Esophagus (tissue), 2 donors: ENCODE measurements around the gene RHOB. TPM values are rescaled to one million over a fixed set of nuclear protein-coding genes. Genes with fewer than 3 reads are reported as not detected.
"Not testable (repeated sequence)": the region's sequence is repeated elsewhere in the genome, so short reads cannot be mapped to it uniquely, and the experiment has no call there.

Experiments
- H3K27ac ChIP-seq, 2 donors: one replicate each; pipeline ENCODE4 v1.5.1; 2013; ENCODE audit warnings: low read depth in 2 of 2, mild to moderate bottlenecking in 2 of 2, inconsistent platforms in 1 of 2, low read length in 1 of 2, moderate library complexity in 1 of 2
- H3K27me3 ChIP-seq, 2 donors: one replicate each; pipeline ENCODE4 v1.6.1; 2013; ENCODE audit warnings: low read length in 2 of 2, control low read depth in 1 of 2, mild to moderate bottlenecking in 1 of 2; ENCODE audit not compliant: insufficient read depth in 2 of 2, control insufficient read depth in 1 of 2
- H3K36me3 ChIP-seq, 2 donors: one replicate each; pipeline ENCODE4 v1.6.1; 2013; ENCODE audit warnings: low read length in 1 of 2; ENCODE audit not compliant: control insufficient read depth in 2 of 2, insufficient read depth in 2 of 2
- H3K4me1 ChIP-seq, 2 donors: one replicate each; pipeline ENCODE4 v1.6.1; 2013; ENCODE audit warnings: low read length in 1 of 2; ENCODE audit not compliant: control insufficient read depth in 2 of 2, insufficient read depth in 2 of 2
- H3K4me3 ChIP-seq, 2 donors: one replicate each; pipeline ENCODE4 v1.5.1; 2013; ENCODE audit warnings: low read length in 2 of 2, mild to moderate bottlenecking in 2 of 2, low read depth in 1 of 2, moderate library complexity in 1 of 2
- H3K9me3 ChIP-seq, 2 donors: one replicate each; pipeline ENCODE4 v1.6.1; 2013; ENCODE audit warnings: mild to moderate bottlenecking in 2 of 2, low read depth in 1 of 2, low read length in 1 of 2, moderate library complexity in 1 of 2; ENCODE audit not compliant: control insufficient read depth in 2 of 2, insufficient read depth in 1 of 2
- WGBS, 2 donors: extraction: QIAGEN DNeasy Blood & Tissue Kit; methylation state at CpG; one replicate each; pipeline ENCODE4 v1.1.7; 2013; 5-methylcytosine and 5-hydroxymethylcytosine counted together
- polyA plus RNA-seq, 2 donors: library from polyadenylated mRNA; stranded (reverse); fragments of 200-250 nt; gene quantifications; one replicate each; pipeline ENCODE4 v1.2.3, GENCODE V29; 2013
- donor health status: healthy with polysubstance abuse.
- donor health status: Bipolar disorder and iron deficiency.

Gene RHOB
- polyA plus RNA-seq, 2 donors: 33.4 to 99.3 TPM

DNA sequence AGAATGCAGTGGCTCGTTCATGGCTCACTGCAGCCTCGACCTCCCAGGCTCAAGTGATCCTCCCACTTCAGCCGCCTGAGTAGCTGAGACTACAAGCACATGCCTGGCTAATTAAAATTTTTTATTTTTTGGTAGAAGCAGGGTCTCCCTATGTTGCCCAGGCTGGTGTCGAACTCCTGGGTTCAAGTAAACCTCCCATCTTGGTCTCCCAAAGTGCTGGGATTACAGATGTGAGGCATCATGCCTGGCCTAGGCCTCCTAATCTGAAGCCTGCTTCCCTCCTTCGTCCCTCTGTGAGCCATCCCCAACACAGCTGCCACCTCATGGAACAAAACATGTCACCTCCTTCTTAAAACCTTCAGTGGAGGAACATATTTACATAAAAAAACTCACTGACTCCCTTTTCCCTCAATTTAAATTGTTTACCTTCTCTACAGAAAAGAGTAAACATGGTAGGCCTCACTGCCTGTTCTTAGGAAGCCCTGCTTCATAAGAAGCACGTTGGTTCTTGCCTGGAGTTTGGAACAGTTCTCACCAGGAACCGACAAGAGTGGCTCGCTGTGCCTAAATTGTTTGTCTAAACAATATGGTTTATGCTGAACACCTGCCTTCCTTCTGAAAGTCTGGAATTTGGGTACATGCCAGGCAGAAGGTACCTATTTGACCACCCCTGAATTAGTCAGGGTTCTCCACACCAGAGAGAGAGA, 12.1 kb upstream of the RHOB start:
- Histone ChIP-seq H3K4me3 (no peak overlapping the region), H3K27ac (no peak overlapping the region), H3K36me3 (no peaks in the 10 kb centered on the region), H3K9me3 (no peaks in the 10 kb centered on the region), H3K4me1 (no peaks in the 10 kb centered on the region), H3K27me3 (no peaks in the 10 kb centered on the region)
- WGBS, 2 donors: 77 to 78% methylated on average over 8 of the region's 8 CpGs

DNA sequence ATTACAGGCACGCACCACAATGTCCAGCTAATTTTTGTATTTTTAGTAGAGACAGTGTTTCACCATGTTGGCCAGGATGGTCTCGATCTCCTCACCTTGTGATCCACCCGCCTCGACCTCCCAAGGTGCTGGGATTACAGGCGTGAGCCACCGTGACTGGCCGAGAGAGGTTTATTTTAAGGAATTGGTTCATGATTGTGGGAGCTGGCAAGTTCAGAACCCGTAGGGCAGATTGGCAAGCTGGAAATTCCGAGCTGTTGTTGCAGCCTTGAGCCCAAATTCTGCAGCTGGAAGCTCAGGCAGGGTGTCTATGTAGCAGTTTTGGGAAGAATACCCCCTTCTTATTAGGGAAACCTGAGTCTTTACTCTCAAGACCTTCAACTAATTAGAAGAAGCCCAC, 11.4 kb upstream of the RHOB start:
- not testable (repeated sequence) for H3K9me3 ChIP-seq, H3K4me1 ChIP-seq, H3K27me3 ChIP-seq, H3K4me3 ChIP-seq, H3K27ac ChIP-seq, H3K36me3 ChIP-seq
- whole genome bisulfite sequencing, 2 donors: 57 to 75% methylated on average over 9 of the region's 9 CpGs

DNA sequence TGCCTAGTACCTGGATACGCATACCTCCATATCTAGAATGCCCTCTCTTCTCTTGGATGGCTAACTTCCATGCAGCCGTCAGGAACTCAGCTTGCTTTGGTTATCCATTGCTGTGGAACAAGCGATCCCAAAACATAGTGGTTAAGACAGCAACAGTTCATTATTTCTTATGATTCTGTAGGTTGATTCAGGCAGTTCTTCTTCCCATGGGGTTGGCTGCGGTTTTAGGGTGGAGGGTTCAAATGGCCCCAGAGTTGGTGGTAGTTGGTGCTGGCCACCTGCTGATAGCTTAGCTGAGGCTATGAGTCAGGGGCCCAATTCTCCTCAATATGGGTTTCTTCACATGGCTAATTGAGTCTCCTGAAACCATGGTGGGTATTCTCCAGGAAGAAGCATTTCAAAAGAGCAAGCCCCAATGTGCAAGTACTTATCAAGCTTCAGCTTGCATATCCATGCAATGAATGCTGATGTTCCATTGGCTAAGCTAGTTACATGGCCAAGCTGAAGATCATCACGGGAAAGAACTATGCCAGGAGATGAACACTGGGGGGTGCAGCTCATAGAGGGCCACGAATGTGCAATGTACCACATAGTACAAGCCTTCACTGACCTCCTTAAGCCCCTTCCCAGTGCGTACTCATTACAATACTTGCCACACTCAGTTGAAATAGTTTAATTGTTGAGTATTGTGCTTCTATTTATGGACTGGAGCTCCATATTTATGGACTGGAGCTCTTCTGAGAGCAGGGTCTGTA, 10.0 kb upstream of the RHOB start:
- Histone ChIP-seq H3K27me3 (no peaks in the 10 kb centered on the region), H3K36me3 (no peaks in the 10 kb centered on the region), H3K4me1 (no peaks in the 10 kb centered on the region), H3K9me3 (no peaks in the 10 kb centered on the region), H3K27ac (no peak overlapping the region), H3K4me3 (no peak overlapping the region)
- 91 to 92% methylated on average over 7 of the region's 7 CpGs for WGBS, 2 donors

- no peaks in the 10 kb centered on the region for H3K36me3 ChIP-seq
- peak overlapping the region in 1 of 2 donors; percentile 21 for H3K4me3 ChIP-seq
- H3K27ac ChIP-seq: peak overlapping the region; percentile 77 to 78
- WGBS, 2 donors: 28 to 40% methylated on average over 7 of the region's 7 CpGs
- no peaks in the 10 kb centered on the region for H3K27me3 ChIP-seq
- no peaks in the 10 kb centered on the region for H3K4me1 ChIP-seq
- no peaks in the 10 kb centered on the region for H3K9me3 ChIP-seq
Measured at GRCh38 chr2:20438334-20439192, 8.3 kb upstream of the RHOB start.

- no peaks in the 10 kb centered on the region for H3K4me1 ChIP-seq
- peak overlapping the region in 1 of 2 donors; percentile 21 for H3K4me3 ChIP-seq
- H3K27me3 ChIP-seq: no peaks in the 10 kb centered on the region
- no peaks in the 10 kb centered on the region for H3K9me3 ChIP-seq
- peak overlapping the region; percentile 3 to 49 for H3K27ac ChIP-seq
- WGBS, 2 donors: 32 to 42% methylated on average over 4 of the region's 4 CpGs
- no peaks in the 10 kb centered on the region for H3K36me3 ChIP-seq
Measured at GRCh38 chr2:20439193-20439475, 7.7 kb upstream of the RHOB start.

DNA sequence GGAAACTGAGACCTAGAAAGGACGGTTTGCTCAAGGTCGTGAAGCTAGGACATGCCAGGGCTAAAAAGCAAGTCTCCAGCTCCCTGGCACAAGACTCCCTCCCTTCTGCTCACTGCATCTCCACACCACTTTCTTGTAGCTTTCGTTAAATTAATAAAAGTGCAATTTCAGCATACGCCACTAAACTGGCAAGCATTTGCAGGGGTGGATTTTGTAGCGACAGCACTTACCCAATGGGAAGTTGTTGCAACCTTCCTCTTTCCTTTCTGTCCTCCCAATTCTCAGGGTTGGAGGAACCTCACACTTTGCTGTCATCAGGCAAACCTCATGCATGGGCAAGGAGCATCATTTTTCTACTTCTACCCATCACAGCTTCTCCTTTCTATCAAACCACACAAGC, 7.4 kb upstream of the RHOB start:
- no peaks in the 10 kb centered on the region for H3K27me3 ChIP-seq
- H3K9me3 ChIP-seq: no peaks in the 10 kb centered on the region
- no peaks in the 10 kb centered on the region for H3K36me3 ChIP-seq
- peak overlapping the region; percentile 3 to 49 for H3K27ac ChIP-seq
- no peaks in the 10 kb centered on the region for H3K4me1 ChIP-seq
- H3K4me3 ChIP-seq: no peak overlapping the region
- WGBS, 2 donors: 59 to 71% methylated on average over 5 of the region's 5 CpGs

DNA sequence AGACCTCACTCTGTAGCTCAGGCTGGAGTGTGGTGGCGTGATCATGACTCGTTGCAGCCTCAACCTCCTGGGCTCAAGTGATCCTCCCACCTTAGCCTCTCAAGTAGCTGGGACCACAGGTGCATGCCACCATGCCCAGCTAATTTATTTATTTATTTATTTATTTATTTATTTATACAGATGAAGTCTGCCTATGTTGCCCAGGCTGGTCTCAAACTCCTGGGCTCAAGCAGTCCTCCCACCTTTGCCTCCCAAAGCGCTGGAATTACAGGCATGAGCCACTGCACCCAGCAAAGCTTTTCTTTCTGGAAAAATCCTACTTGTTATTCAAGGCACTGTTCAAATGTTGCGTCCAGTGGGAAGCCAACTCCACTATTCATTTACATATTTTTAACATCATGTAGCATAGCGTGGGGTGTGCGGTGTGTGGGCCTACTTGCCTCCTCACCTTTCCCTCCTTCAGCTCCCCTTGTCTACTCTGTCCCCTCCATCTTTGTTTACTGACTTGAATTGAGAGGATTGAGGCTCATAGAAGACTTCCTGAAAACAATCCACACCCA, 6.8 kb upstream of the RHOB start:
- Histone ChIP-seq H3K27ac (no peak overlapping the region), H3K27me3 (no peaks in the 10 kb centered on the region), H3K9me3 (no peaks in the 10 kb centered on the region), H3K4me1 (no peaks in the 10 kb centered on the region), H3K4me3 (no peak overlapping the region), H3K36me3 (no peaks in the 10 kb centered on the region)
- WGBS, 2 donors: 93 to 95% methylated on average over 6 of the region's 6 CpGs

DNA sequence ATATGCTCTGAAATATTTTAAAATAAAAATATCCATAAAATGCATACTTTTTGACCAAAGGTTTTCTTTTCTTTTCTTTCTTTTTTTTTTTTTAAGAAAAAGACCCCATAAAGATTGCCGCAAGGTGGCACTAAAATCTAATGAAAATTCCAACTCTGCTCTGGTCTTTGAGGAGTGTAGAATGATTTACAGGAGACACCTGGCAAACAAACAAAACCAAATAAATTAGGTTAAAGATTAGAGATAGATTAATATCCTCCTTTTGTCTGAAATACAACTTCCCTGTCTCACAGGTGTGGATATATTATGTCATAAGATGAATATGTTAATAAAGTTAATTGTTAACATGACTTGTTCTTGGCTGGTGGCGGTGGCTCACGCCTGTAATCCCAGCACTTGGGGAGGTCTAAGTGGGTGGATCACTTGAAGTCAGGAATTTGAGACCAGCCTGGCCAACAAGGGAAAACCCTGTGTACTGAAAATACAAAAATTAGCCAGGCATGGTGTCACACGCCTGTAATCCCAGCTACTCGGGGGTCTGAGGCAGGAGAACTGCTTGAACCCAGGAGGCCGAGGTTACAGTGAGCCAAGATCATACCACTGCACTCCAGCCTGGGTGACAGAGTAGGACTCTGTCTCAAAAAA, 3.5 kb upstream of the RHOB start:
- H3K27me3 ChIP-seq: no peaks in the 10 kb centered on the region
- H3K36me3 ChIP-seq: no peaks in the 10 kb centered on the region
- WGBS, 2 donors: 51 to 52% methylated on average over 6 of the region's 6 CpGs
- H3K9me3 ChIP-seq: no peaks in the 10 kb centered on the region
- peaks cover 0 to 2% of the 10 kb centered on the region in 2 donors for H3K4me1 ChIP-seq
- peak overlapping the region; percentile 50 to 71 for H3K27ac ChIP-seq
- no peak overlapping the region for H3K4me3 ChIP-seq
